Head of caudate nucleus (tissue), 42 donors: ENCODE measurements around the gene CLASP2.
"Not testable (repeated sequence)": the region's sequence is repeated elsewhere in the genome, so short reads cannot be mapped to it uniquely, and the experiment has no call there.

ENCODE experiments used
- DNase-seq, 42 donors: peaks; one replicate each; pipeline versions ENCODE4 v3.0.0 to v3.0.0-alpha.2; 2020 to 2021; ENCODE audit warnings: mixed read lengths in 7 of 42
- intact Hi-C: fragments of 100-400 bp; cut with DNase I; formaldehyde crosslinking; loops from one replicate; pipeline ENCODE4 v1.15.0; 2022

Gene CLASP2

DNA sequence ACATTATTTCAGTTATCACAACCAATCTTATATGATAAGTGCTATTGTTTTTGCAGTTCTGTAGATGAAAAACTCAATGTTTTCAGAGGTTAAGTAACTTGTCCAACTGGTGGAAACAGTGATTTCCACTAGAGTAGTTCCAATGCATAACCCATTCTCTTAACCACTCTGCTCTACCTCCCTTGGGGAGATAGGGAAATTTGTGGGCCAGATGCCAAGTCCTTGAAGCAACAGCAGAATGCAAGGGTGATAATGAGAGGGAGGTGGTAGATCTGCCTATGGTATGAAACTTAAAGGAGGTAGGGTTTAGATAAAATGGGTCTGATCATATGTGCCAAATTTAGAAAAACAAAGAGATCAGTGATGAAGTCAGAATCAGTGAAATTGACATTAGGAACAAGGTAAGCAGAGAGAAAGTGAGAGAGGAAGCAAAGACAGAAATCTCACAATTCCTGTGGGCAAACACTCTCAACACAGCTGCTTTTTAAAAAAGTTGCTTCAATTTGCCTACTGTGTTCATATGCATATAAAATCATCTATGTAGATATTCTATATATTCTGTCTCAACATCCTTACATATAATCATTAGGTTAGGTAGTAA, 227.3 kb downstream of the CLASP2 start:
- no peak for DNase-seq
- intact Hi-C loops, result no loop called here

DNA sequence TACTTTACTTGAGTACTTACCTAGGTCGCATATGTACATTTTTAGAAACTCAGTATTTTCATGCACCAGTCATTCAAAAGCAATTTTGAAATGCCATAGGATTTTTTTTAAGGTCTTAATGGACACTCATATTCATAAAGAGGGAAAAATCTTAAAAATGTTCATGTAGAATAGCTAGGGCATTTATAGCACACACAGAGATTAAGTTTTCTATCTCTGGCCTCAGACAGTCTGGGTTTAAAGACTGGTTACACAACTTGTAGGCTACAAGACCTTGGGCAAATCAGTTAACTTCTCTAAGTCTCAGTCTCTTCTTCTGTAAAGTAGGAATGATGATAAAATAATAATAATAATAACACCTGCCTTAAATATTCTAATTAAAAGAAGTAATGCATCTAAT, 229.4 kb downstream of the CLASP2 start:
- intact Hi-C loops, result no loop called here
- DNase-seq, result no peak

DNA sequence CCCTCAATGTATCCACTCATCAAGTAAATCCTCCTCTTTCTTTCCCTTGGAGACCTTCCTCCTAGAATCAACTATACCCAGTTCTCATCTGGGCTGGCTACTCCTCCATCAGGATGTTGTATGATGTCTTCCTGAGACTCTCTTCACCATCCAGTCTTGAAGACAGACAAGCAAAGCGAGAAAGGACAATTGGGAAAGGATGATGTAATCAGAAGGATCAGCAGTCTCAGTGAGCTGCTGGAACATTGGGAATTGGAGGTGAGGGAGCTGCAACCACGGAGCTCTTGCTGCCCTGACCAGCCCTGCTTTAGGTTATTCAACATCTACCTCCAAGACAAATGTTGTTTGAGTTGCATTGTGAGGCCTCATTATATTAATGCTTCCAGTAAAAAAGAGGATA, 229.8 kb downstream of the CLASP2 start:
- intact Hi-C loops, result no loop called here

DNA sequence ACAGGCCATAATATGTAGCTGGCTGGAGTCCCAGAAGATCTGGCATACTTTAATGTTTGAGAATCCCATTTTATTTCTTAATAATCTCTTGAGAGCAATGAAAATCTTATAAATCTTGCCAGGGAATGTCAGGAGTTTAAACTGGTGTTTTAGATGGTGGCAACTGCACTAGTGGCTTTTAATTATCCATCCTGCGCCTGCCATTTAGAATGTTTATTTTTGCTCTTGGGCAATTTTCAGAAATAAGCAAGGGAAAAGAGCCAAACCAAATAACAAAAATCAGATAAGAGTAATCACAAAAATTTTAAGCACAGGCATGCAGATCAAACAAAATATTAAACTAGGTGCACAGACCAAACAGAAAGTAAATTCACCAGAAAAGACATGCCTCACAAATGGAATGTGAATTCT, 235.9 kb downstream of the CLASP2 start:
- intact Hi-C loops, result no loop called here
- DNase-seq, result no peak

More for the DNA sequence above, 229.8 kb downstream of the CLASP2 start:
- DNase-seq, result no peak

DNA sequence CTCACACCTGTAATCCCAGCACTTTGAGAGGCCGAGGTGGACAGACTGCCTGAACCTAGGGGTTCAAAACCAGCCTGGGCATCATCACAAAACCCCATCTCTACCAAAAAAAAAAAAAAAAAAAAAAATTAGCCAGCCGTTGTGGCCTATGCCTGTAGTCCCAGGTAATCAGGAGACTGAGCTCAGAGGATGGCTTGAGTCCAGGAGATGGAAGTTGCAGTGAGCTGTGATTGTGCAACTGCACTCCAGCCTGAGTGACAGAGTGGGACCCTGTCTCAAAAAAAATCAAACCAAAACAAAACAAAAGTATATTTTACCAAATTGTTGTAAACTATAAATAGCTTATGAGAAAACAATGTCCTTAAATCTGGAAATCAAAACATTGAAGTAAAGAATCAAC, 243.2 kb downstream of the CLASP2 start:
- intact Hi-C loops, result no loop called here
- no peak for DNase-seq

DNA sequence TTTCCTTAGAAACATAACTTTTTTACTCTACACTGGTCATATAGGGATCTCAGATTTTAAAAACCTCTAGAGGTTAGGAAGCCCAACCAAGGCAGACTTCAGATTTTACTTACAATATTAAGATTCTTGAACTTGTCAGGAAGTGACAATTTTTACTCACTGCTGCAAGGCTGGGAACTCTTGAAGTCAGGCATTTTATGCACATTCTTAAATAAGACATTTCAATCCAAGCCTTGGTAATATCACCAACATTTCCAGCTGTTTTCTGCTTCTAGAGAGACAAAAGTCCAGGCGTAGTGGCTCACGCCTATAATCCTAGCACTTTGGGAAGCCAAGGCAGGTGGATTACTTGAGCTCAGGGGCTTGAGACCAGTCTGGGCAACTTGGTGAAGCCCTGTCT, 244.2 kb downstream of the CLASP2 start:
- intact Hi-C loops, result no loop called here
- DNase-seq, result no peak

DNA sequence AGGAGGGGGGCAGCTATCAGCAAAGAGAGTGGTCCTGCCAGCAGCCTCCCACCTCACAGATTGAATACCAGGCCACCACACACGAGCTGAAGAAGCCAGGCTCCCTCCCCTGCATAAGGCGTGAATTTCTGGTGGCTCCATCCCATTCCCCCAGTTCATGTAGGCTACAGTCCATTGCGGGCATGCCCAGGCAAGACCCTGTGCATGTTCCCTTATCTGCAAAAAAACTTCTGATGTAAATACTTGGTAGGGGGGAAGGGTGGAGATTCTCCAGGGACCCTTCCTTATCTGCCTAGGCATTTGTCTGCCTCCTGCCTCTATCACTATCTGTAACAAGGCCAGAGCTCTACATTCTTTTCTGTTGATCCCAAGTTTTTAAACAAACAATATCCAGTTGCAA, 250.3 kb downstream of the CLASP2 start:
- intact Hi-C loops, result no loop called here
- no peak for DNase-seq

DNA sequence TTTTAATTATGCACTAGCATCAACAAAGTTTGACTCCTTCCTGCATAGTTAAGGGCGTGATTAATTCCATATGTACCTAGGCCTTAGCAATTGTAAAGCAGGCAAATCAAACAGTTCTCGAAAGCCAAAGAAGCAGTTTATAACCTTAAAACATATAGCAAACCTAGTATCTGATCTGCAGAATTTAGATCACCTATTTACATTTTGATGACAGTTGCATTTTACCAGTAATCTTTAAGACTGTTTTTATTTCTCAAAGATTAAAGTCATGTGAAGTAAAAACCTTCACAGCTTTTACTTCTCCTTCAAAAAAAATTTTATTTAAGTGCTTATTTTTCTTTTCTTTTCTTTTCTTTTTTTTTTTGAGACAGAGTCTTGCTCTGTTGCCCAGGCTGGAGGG, 257.0 kb downstream of the CLASP2 start:
- DNase-seq, result no peak
- intact Hi-C loops, result no loop called here

DNA sequence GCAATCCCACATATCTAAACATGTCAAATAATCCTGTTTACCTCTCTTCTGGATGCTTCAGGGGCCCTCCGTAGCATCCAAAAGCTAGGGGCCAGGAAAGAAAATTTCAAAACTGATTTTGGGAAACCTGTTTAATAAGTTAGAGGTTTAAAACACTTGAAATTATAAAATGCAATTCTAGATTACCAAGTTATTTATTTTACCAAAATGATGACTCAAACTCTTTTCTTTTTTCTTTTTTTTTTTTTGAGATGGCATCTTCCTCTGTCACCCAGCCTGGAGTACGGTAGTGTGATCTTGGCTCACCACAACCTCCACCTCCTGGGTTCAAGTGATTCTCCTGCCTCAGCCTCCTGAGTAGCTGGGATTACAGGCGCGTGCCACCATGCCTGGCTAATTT, 258.5 kb downstream of the CLASP2 start:
- intact Hi-C loops, result not testable (repeated sequence)

DNA sequence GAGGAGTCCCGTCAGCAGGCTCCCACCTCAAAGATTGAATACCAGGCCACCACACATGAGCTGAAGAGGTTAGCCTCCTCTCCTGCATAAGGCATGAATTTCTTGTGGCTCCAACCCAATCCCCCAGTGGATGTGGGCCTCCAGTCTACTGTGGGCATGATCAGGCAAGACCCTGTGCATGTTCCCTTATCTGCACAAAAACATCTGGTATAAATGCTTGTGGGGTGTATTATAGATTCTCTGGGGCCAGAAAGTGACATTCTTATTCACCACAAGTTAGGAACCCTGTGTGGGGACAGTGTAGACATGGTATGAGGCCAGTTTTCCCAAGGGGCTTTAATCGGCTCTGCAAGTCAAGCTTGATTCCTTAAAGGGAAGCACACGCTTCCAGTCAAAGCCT, 259.6 kb downstream of the CLASP2 start:
- intact Hi-C loops, result no loop called here
- no peak for DNase-seq

More for the DNA sequence above, 258.5 kb downstream of the CLASP2 start:
- DNase-seq, result not testable (repeated sequence)

DNA sequence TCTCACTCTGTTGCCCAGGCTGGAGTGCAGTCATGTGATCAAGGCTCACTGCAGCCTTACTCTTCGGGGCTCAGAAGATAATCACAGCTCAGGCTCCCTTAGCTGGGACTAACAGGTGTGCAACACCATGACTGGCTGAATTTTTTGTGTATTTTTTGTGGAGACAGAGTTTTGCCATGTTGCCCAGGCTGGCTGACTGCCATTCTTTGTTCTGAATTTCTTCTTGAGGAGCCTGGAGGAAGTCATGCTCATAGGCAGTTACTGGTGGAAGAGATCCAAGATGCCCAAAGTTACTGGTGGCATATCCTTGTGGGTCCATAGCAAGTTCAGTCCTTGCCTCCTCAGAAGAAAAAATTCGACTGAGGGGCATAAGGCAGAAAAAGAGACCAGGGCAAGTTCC, 261.3 kb downstream of the CLASP2 start:
- intact Hi-C loops, result no loop called here
- DNase-seq, result no peak

DNA sequence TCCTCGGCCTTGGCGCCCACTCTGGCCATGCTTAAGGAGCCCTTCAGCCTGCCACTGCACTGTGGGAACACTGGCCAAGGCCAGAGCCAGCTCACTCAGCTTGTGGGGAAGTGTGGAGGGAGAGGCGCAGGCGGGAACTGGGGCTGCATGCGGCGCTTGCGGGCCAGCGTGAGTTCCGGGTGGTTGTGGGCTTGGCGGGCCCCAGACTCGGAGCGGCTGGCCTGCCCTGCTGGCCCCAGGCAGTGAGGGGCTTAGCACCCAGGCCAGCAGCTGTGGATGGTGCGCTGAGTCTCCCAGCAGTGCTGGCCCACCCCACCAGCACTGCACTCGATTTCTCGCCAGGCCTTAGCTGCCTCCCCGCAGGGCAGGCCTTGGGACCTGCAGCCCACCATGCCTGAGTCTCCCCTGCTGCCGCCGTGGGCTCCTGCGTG, 264.7 kb downstream of the CLASP2 start:
- no peak for DNase-seq
- intact Hi-C loops, result no loop called here

DNA sequence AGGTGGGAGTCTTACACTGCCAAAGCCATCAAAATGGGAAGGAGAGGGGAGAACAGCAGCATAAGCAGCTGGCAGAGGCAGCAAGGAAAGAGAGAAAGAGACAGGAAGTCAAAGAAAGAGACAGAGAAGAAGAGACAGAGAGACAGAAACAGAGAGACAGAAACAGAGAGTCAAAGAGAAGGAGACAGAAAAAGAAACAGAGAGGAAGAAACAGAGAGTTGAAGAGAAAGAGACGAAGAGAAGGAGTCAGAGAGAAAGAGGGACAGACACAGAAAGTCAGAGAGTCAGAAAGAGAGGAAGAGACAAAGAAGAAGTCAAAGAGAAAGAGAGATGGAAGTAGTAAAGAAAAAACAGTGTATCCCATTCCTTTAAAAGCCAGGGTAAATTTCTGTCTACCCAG, 266.1 kb downstream of the CLASP2 start:
- intact Hi-C loops, DNase-seq: not testable (repeated sequence)

DNA sequence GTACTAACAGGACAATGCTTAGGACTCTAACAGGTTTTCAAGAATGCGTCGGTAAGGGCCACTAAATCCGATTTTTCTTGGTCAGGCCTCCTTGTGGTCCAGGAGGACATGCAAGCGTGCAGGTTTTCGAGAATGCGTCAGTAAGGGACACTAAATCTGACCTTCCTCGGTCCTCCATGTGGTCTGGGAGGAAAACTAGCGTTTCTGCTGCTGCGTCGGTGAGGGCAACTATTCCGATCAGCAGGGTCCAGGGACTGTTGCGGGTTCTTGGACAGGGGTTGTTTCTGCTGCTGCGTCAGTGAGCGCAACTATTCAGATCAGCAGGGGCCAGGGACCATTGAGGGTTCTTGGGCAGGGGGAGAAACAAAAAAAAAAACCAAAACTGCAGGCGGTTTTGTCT, 270.1 kb downstream of the CLASP2 start:
- DNase-seq, result no peak
- intact Hi-C loops, result no loop called here

DNA sequence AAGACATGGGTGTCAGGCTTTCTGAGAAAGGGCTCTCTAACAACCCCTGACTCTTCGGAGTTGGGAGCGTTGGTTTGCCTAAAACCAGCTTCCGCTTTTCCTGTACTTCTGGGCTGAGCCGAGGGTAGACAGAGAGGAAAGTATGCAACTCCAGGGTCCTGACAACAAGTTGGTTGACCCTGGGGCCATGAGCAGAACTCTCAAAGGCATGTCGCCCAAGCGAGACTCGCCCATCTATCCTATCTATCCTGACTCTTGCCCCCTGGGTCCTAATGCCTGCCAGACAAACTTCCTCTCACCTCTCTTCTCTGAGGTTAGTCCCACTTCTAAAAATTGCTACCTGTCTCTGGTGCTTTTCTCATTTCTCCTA, 270.8 kb downstream of the CLASP2 start:
- DNase-seq, intact Hi-C loops: not testable (repeated sequence)
